Measurements from ENCODE around the gene NCK2.

NCK2 gene

GRCh38 chr2:105910497-105911238, 166.0 kb downstream of the NCK2 start:
- Histone ChIP-seq H3K27ac (no peak overlapping the region), H3K36me3 (replicated peaks) (no peaks in the 10 kb centered on the region), H3K27me3 (replicated peaks) (no peaks in the 10 kb centered on the region), H3K4me3 (ENCODE audit: low read depth, low read length) (no peak overlapping the region)
- TF ChIP-seq, protein P1, sequence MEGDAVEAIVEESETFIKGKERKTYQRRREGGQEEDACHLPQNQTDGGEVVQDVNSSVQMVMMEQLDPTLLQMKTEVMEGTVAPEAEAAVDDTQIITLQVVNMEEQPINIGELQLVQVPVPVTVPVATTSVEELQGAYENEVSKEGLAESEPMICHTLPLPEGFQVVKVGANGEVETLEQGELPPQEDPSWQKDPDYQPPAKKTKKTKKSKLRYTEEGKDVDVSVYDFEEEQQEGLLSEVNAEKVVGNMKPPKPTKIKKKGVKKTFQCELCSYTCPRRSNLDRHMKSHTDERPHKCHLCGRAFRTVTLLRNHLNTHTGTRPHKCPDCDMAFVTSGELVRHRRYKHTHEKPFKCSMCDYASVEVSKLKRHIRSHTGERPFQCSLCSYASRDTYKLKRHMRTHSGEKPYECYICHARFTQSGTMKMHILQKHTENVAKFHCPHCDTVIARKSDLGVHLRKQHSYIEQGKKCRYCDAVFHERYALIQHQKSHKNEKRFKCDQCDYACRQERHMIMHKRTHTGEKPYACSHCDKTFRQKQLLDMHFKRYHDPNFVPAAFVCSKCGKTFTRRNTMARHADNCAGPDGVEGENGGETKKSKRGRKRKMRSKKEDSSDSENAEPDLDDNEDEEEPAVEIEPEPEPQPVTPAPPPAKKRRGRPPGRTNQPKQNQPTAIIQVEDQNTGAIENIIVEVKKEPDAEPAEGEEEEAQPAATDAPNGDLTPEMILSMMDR (IDR thresholded peaks at IDR 0.05; ENCODE audit: low read depth, low read length, missing control alignments) = no peak
- in situ Hi-C loops (cut with HindIII; ENCODE audit: low pct_ligation_motif_present, low sequenced_read_pairs) = no loop called here
- DNase-seq = no peak

DNA sequence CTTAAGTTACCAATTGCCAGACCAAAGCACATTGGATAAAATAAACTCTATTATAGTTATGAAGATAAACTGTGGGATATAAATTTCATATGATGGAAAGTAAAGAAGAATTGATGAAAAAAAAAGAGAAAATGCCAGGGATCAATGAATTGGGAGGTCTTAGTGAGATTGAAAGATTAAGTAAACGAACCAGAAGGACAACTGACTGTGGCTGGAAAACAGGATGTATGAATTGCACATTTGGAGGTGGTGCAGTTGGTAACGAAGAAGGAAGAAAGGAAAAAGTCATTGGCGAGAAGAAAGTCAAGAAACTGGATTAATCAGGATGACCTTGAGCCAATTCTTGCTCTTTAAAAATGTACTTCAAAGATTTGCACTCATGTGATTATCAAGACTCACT, 166.7 kb downstream of the NCK2 start:
- no peaks in the 10 kb centered on the region for H3K27me3 ChIP-seq (replicated peaks)
- H3K4me3 ChIP-seq (ENCODE audit: low read depth, low read length) = no peak overlapping the region
- TF ChIP-seq, protein P1 (IDR thresholded peaks at IDR 0.05; ENCODE audit: low read depth, low read length, missing control alignments) = no peak
- no peak for DNase-seq
- in situ Hi-C loops (cut with HindIII; ENCODE audit: low pct_ligation_motif_present, low sequenced_read_pairs) = no loop called here
- H3K36me3 ChIP-seq (replicated peaks) = no peaks in the 10 kb centered on the region
- no peak overlapping the region for H3K27ac ChIP-seq

GRCh38 chr2:105912081-105912480, 167.4 kb downstream of the NCK2 start:
- Histone ChIP-seq H3K27me3 (replicated peaks) (no peaks in the 10 kb centered on the region), H3K4me3 (ENCODE audit: low read depth, low read length) (no peak overlapping the region), H3K36me3 (replicated peaks) (no peaks in the 10 kb centered on the region), H3K27ac (no peak overlapping the region)
- in situ Hi-C loops (cut with HindIII; ENCODE audit: low pct_ligation_motif_present, low sequenced_read_pairs) = no loop called here
- TF ChIP-seq, protein P1 (IDR thresholded peaks at IDR 0.05; ENCODE audit: low read depth, low read length, missing control alignments) = no peak
- no peak for DNase-seq

DNA sequence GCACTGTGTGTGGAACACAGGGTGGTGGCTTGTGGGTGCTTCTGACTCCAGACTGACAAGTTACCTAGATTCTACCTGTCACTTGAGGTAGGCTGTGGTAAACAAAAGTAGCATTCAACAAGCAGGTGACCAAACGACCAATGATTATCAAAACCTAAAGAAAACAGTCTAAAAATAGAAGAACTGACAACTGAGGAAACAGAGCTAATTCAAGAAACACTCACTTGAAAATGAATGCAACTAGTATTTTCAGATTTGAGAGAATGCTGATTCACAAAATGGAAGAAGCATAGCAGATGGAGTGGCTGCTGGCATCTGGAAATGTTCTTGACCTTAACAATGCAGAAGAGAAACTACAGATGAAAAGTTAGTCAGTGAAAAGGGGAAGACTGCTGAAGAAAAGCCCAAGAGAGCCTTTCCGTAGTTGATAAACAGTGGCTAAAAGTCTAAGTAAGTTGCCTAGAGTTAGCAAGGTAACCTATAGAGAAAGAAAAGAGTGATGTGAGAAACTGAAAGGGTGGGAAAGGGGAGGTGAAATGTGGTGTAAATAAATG, 170.4 kb downstream of the NCK2 start:
- Histone ChIP-seq H3K4me3 (ENCODE audit: low read depth, low read length) (no peak overlapping the region), H3K27ac (no peak overlapping the region), H3K27me3 (replicated peaks) (no peaks in the 10 kb centered on the region), H3K36me3 (replicated peaks) (no peaks in the 10 kb centered on the region)
- in situ Hi-C loops (cut with HindIII; ENCODE audit: low pct_ligation_motif_present, low sequenced_read_pairs) = no loop called here
- TF ChIP-seq, protein P1 (IDR thresholded peaks at IDR 0.05; ENCODE audit: low read depth, low read length, missing control alignments) = no peak
- DNase-seq = no peak

DNA sequence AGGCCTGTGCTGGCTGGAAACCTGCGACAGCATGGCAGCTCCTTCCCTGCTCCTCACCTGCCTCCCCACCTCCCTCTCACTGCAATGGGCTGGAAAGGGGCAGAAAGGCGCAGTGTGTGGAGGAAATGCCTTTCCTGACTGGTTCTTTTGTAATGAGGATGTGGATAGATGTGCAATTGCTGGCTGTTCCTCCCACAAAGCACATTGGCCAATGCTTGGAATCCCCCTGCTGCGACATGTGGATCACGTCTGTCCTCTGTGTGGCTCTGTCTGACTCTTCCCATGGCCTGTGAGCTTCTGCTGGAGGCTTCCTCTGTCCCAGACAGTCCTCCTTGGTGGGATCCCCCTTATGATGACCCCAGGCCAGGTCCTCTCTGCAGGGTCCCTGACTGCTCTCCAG, 172.5 kb downstream of the NCK2 start:
- no peak for DNase-seq
- no peaks in the 10 kb centered on the region for H3K36me3 ChIP-seq (replicated peaks)
- no peaks in the 10 kb centered on the region for H3K27me3 ChIP-seq (replicated peaks)
- TF ChIP-seq, protein P1 (IDR thresholded peaks at IDR 0.05; ENCODE audit: low read depth, low read length, missing control alignments) = no peak
- H3K4me3 ChIP-seq (ENCODE audit: low read depth, low read length) = no peak overlapping the region
- in situ Hi-C loops (cut with HindIII; ENCODE audit: low pct_ligation_motif_present, low sequenced_read_pairs) = no loop called here
- H3K27ac ChIP-seq = no peak overlapping the region

Data from brain microvascular endothelial cell (primary cell).